PC-3 (cell line): ENCODE data around the gene ICAM1. TPM values are rescaled to one million over a fixed set of nuclear protein-coding genes. Genes with fewer than 3 reads are reported as not detected.

Experiments used
- ATAC-seq: fragments of 200-7000 bp; cut with Tn5 transposase; 2 replicates; pipeline ENCODE4 v1.9.1; 2020; ENCODE audit warnings: mild to moderate bottlenecking, moderate library complexity
- BruUV-seq: library from RNA; stranded (reverse); fragments of 400-500 nt; replicated peaks from 2 replicates; lab custom pipeline; 2021; lab: Mats Ljungman, UMichigan
- CTCF ChIA-PET: fragments of 300-600 bp; sonication (Branson Sonifier 250); formaldehyde crosslinking; loops from one replicate; lab custom pipeline; 2022; ENCODE audit warnings: antibody characterized with exemption; lab: Charles Lee
- POLR2A ChIA-PET: fragments of 300-600 bp; sonication (Branson Sonifier 250); formaldehyde crosslinking; loops from one replicate; lab custom pipeline; 2022; ENCODE audit warnings: antibody characterized with exemption; ENCODE audit not compliant: unreplicated experiment; lab: Charles Lee
- DNase-seq: peaks from one replicate; pipeline ENCODE4 v3.0.0-alpha.2; 2015
- H2AFZ ChIP-seq: fragments of 300-600 bp; sonication (generic); 2 replicates; pipeline ENCODE4 v1.6.0; 2016; ENCODE audit warnings: antibody characterized with exemption, low read length
- H3F3A ChIP-seq: fragments of 300-600 bp; sonication (generic); one replicate; pipeline ENCODE4 v1.6.0; 2017; ENCODE audit warnings: antibody characterized with exemption, low read length, control low read depth, mild to moderate bottlenecking; ENCODE audit not compliant: unreplicated experiment
- H3K27ac ChIP-seq: fragments of 300-600 bp; sonication (generic); 2 replicates; pipeline ENCODE4 v1.5.1; 2016; ENCODE audit warnings: mild to moderate bottlenecking, low read length
- H3K27me3 ChIP-seq: fragments of 300-600 bp; sonication (generic); 2 replicates; pipeline ENCODE4 v1.6.1; 2016; ENCODE audit warnings: low read length, mixed read lengths
- H3K36me3 ChIP-seq: fragments of 300-600 bp; sonication (generic); 2 replicates; pipeline ENCODE4 v1.6.1; 2016; ENCODE audit warnings: low read depth, mixed run types, low read length, mixed read lengths
- H3K4me1 ChIP-seq: fragments of 300-600 bp; sonication (generic); 2 replicates; pipeline ENCODE4 v1.5.1; 2016; ENCODE audit warnings: low read length; ENCODE audit not compliant: insufficient read depth
- H3K4me2 ChIP-seq: fragments of 300-600 bp; sonication (generic); 2 replicates; pipeline ENCODE4 v1.6.0; 2016; ENCODE audit warnings: low read length
- H3K4me3 ChIP-seq: fragments of 300-600 bp; sonication (generic); 2 replicates; pipeline ENCODE4 v1.5.1; 2016; ENCODE audit warnings: mild to moderate bottlenecking, low read length, mixed read lengths
- H3K79me2 ChIP-seq: fragments of 300-600 bp; sonication (generic); 2 replicates; pipeline ENCODE4 v1.6.1; 2017; ENCODE audit warnings: low read length, mixed read lengths
- H3K9ac ChIP-seq: fragments of 300-600 bp; sonication (generic); 2 replicates; pipeline ENCODE4 v1.6.0; 2016; ENCODE audit warnings: mild to moderate bottlenecking, low read length
- H3K9me2 ChIP-seq: fragments of 300-600 bp; sonication (generic); replicated peaks from 2 replicates; pipeline ENCODE4 v1.6.1; 2016; ENCODE audit warnings: mixed run types, low read length, mixed read lengths
- H3K9me3 ChIP-seq: fragments of 300-600 bp; sonication (generic); 2 replicates; pipeline ENCODE4 v1.6.1; 2016; ENCODE audit warnings: low read length, mixed read lengths
- H4K20me1 ChIP-seq: fragments of 300-600 bp; sonication (generic); 2 replicates; pipeline ENCODE4 v1.6.1; 2016; ENCODE audit warnings: low read length, mixed read lengths
- CTCF ChIP-seq: fragments of 300-600 bp; sonication (generic); conservative IDR thresholded peaks from 2 replicates; pipeline ENCODE4 v1.5.1; 2017; ENCODE audit warnings: antibody characterized with exemption, low read depth, mild to moderate bottlenecking, low read length
- EZH2 ChIP-seq: fragments of 300-600 bp; sonication (generic); IDR thresholded peaks from one replicate; pipeline ENCODE4 v1.6.1; 2017; ENCODE audit warnings: antibody characterized with exemption, mild to moderate bottlenecking, low read length; ENCODE audit not compliant: unreplicated experiment
- EZH2phosphoT487 ChIP-seq: fragments of 300-600 bp; sonication (generic); IDR thresholded peaks from 2 replicates; pipeline ENCODE4 v1.6.1; 2018; ENCODE audit warnings: mild to moderate bottlenecking, antibody characterized with exemption, low read length, borderline replicate concordance
- intact Hi-C: fragments of 100-400 bp; cut with micrococcal nuclease; formaldehyde crosslinking; loops from 2 replicates; pipeline ENCODE4 v1.9.0; 2023
- total RNA-seq: library from RNA; depleted of rRNA; stranded (reverse); fragments of >200 nt; gene quantifications from 2 replicates; pipeline ENCODE4 v1.2.3, GENCODE V29; 2014

ICAM1 gene
- total RNA-seq, 1 experiment from 2014 or later = 15.3 TPM

DNA sequence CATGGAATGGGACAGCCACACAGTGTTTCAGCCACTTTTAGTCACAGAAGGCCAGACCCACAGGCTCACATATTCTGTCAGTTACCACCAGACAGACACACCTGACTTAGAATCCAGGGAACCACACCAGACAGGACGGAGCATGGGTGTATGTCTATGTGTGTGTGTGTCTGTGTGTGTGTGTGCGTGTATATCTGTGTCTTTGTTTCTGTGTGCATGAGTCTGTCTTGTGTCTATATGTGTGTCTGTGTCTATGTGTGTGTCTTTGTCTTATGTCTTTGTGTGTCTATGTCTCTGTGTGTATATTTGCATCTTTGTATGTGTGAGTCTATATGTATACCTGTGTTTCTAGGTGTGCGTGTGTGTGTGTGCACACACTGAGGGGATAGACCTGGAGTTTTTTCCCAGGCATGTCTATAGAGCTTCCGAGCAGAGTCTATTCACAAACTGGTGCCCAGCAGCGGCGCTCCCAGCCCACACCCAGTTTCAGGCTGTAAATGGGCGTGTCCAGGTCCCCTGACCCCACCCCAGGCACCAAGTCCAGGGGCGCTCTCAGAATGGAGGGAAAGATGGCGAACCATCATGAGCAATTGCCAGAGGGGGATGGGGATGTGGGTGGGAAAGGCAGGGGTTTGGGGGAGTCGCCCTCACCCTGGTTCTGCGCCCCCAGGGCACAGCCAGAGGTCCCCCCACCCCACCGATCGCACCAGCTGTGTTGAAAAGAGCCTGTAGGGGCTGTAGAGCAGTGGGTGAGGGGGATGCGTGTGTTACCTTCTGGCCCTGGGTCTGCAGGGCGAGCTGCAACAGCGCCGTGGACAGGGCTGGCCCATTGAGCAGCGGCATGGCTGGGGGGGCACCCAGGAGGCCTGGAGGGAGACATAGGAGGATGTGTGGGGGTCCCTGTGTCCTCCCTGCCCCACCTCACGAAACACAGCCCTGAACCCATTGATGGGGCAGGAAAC lies 51.2 kb downstream of the ICAM1 start:
- Histone ChIP-seq H3K27ac (no peak overlapping the region), H3K9ac (no peak overlapping the region), H3K9me3 (no peaks in the 10 kb centered on the region), H3F3A (no peaks in the 10 kb centered on the region), H3K79me2 (no peaks in the 10 kb centered on the region), H3K27me3 (no peaks in the 10 kb centered on the region), H3K36me3 (peaks cover 47% of the 10 kb centered on the region), H3K9me2 (no peaks in the 10 kb centered on the region), H3K4me1 (no peaks in the 10 kb centered on the region), H2AFZ (no peak overlapping the region), H3K4me3 (no peak overlapping the region), H4K20me1 (no peaks in the 10 kb centered on the region), H3K4me2 (no peak overlapping the region)
- BruUV-seq = no TSS peak
- DNase-seq (no peak), ATAC-seq (no peak)
- intact Hi-C loops = no loop called here
- POLR2A ChIA-PET = no interaction called here
- CTCF ChIA-PET = no interaction called here
- TF ChIP-seq EZH2 (no peak), EZH2phosphoT487 (no peak), CTCF (no peak)

DNA sequence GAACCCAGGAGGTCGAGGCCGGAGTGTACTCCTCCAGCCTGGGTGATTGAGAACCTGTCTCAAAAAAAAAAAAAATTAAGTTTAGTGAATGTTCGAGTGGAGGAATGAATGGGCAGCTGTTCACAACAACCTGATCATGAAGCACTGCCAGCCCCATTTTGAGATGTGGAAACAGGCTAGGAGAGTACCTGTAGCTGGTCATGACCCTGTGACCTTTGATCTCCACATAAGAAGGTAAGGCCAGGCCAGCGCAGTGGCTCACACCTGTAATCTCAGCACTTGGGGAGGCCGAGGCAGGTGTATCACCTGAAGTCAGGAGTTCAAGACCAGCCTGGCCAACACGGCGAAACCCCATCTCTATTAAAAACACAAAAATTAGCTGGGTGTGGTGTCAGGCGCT lies 54.8 kb downstream of the ICAM1 start:
- H3K4me2 ChIP-seq = no peak overlapping the region
- H3K36me3 ChIP-seq = peaks cover 64% of the 10 kb centered on the region
- no TSS peak for BruUV-seq
- intact Hi-C loops = no loop called here
- H3K4me1 ChIP-seq = no peaks in the 10 kb centered on the region
- POLR2A ChIA-PET = no interaction called here
- no peak for DNase-seq
- no peak for ATAC-seq
- H4K20me1 ChIP-seq = 0 out of 2 replicates have a peak, but pooled peaks cover 4% of the 10 kb centered on the region
- H3K27me3 ChIP-seq = no peaks in the 10 kb centered on the region
- no peak overlapping the region for H2AFZ ChIP-seq
- H3K9me2 ChIP-seq = no peaks in the 10 kb centered on the region
- no peak for TF ChIP-seq EZH2phosphoT487
- no peak for TF ChIP-seq CTCF
- TF ChIP-seq EZH2 = no peak
- no peak overlapping the region for H3K27ac ChIP-seq
- no peak overlapping the region for H3K9ac ChIP-seq
- H3K4me3 ChIP-seq = no peak overlapping the region
- CTCF ChIA-PET = no interaction called here
- H3K9me3 ChIP-seq = no peaks in the 10 kb centered on the region
- peaks cover 22% of the 10 kb centered on the region for H3K79me2 ChIP-seq
- no peaks in the 10 kb centered on the region for H3F3A ChIP-seq

DNA sequence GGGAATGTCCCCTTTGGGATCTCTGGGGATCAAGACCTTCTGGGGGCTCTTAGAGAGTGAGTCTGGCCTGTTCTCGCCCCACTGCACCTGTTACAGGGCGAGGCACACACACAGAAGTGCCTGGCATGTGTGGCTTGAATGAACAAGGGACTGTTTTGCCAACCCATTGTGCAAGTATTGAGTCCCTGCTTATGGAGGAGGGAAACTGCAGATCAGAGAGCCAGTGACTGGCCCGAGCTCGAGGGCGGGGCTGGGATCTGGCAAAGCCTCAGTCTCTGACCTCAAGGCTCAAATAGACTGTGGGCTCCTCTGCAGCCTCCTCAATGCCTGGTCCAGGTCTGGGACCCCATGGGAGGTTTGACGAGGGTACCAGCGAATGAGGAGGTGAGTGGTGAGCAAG lies 56.9 kb downstream of the ICAM1 start:
- TF ChIP-seq CTCF = no peak
- TF ChIP-seq EZH2 = no peak
- TF ChIP-seq EZH2phosphoT487 = no peak

More for the DNA sequence above, 56.9 kb downstream of the ICAM1 start:
- intact Hi-C loops = no loop called here
- DNase-seq = no peak
- Histone ChIP-seq H3K9me2 (no peaks in the 10 kb centered on the region), H3K4me1 (peaks cover 9% of the 10 kb centered on the region), H3K27ac (no peak overlapping the region), H2AFZ (no peak overlapping the region), H3F3A (no peaks in the 10 kb centered on the region), H4K20me1 (peaks cover 10% of the 10 kb centered on the region), H3K4me3 (no peak overlapping the region), H3K36me3 (peaks cover 55% of the 10 kb centered on the region), H3K27me3 (no peaks in the 10 kb centered on the region), H3K4me2 (no peak overlapping the region), H3K9ac (no peak overlapping the region), H3K79me2 (peaks cover 39% of the 10 kb centered on the region), H3K9me3 (no peaks in the 10 kb centered on the region)
- ATAC-seq = no peak
- ChIA-PET POLR2A (interaction anchor here (0.7 kb wide), 1 partner anchor 10 kb away, joined by 8 read pairs; no protein-coding TSS in a partner anchor), CTCF (no interaction called here)
- BruUV-seq = no TSS peak
